Prostate gland (tissue), 2 donors: Measurements from ENCODE around the gene WNT5B.

Experiments used
- CTCF ChIP-seq, 4 experiments: fragments of 200-600 bp in 2 of 4; fragments of 450-650 bp in 2 of 4; sonication (generic) in 2 of 4; IDR thresholded peaks; 1 replicate in 3 of 4; 2 replicates in 1 of 4; pipeline ENCODE4 v1.5.1; 2016 to 2019; ENCODE audit warnings: antibody characterized with exemption in 4 of 4, mild to moderate bottlenecking in 2 of 4, moderate library complexity in 2 of 4
- POLR2A ChIP-seq: fragments of 450-650 bp; IDR thresholded peaks from one replicate; pipeline ENCODE4 v1.6.1; 2016; ENCODE audit warnings: antibody characterized with exemption, mild to moderate bottlenecking

GRCh38 chr12:1622406-1622805, 6.6 kb upstream of the WNT5B start:
- no peak for TF ChIP-seq CTCF (IDR thresholded peaks at IDR 0.05)
- TF ChIP-seq POLR2A = no peak
